Endothelial cell of umbilical vein (primary cell): ENCODE results near the gene ANKRD12. TPM values are rescaled to one million over a fixed set of nuclear protein-coding genes. Genes with fewer than 3 reads are reported as not detected.

Experiments
- BruUV-seq: library from RNA; stranded (reverse); fragments of 400-500 nt; replicated peaks from 2 replicates; lab custom pipeline; 2021; lab: Mats Ljungman, UMichigan
- CTCF ChIA-PET: fragments of 300-600, 350-600 bp; sonication (Branson Sonifier 250); formaldehyde crosslinking; loops from one replicate; lab custom pipeline; 2021; ENCODE audit warnings: antibody characterized with exemption, inconsistent platforms; lab: Charles Lee
- POLR2A ChIA-PET: fragments of 300-600, 350-600 bp; sonication (Branson Sonifier 250); formaldehyde crosslinking; loops from one replicate; lab custom pipeline; 2021; ENCODE audit warnings: antibody characterized with exemption, inconsistent platforms; lab: Charles Lee
- DNase-seq: peaks from one replicate; pipeline ENCODE4 v3.0.0-alpha.2; 2011; ENCODE audit warnings: low read depth, low spot score
- FAIRE-seq: peaks from 2 replicates; lab custom pipeline; 2011; peaks lifted over from hg19 to GRCh38; lab: Jason Lieb, UNC
- H2AFZ ChIP-seq: 2 replicates; pipeline ENCODE4 v1.6.0; 2012; ENCODE audit warnings: low read depth, low read length, control low read depth, inconsistent platforms
- H3K27ac ChIP-seq: 2 replicates; pipeline ENCODE4 v1.5.1; 2011; ENCODE audit warnings: low read depth, mild to moderate bottlenecking, control low read depth, low read length, moderate library complexity; ENCODE audit not compliant: insufficient read depth
- H3K27me3 ChIP-seq, 2 experiments: 2 replicates each; pipeline versions ENCODE4 v1.6.0 to v1.6.1; 2011; ENCODE audit warnings: low read length in 2 of 2, mixed read lengths in 1 of 2; ENCODE audit not compliant: control insufficient read depth in 2 of 2, insufficient read depth in 2 of 2
- H3K36me3 ChIP-seq, 2 experiments: 2 replicates in 1 of 2; 3 replicates in 1 of 2; pipeline ENCODE4 v1.5.1; 2011; ENCODE audit warnings: low read length in 2 of 2, mild to moderate bottlenecking in 1 of 2, moderate library complexity in 1 of 2; ENCODE audit not compliant: control insufficient read depth in 2 of 2, insufficient read depth in 2 of 2; ENCODE audit errors: extremely low read depth in 1 of 2
- H3K4me1 ChIP-seq: 3 replicates; pipeline ENCODE4 v1.5.1; 2011; ENCODE audit warnings: mild to moderate bottlenecking, low read length; ENCODE audit not compliant: control insufficient read depth, insufficient read depth; ENCODE audit errors: extremely low read depth
- H3K4me2 ChIP-seq: 2 replicates; pipeline ENCODE4 v1.6.1; 2011; ENCODE audit warnings: low read length, control low read depth, mixed read lengths; ENCODE audit not compliant: insufficient read depth
- H3K4me3 ChIP-seq, 3 experiments: fragments of 200-600 bp in 1 of 3; sonication (generic), shearing (Covaris generic) in 1 of 3; replicated peaks in 1 of 3; 2 replicates each; pipeline ENCODE4 v1.5.1; 2011 to 2016; ENCODE audit warnings: control low read depth in 3 of 3, low read length in 3 of 3, mild to moderate bottlenecking in 2 of 3, inconsistent platforms in 1 of 3, low read depth in 1 of 3, moderate library complexity in 1 of 3; ENCODE audit not compliant: insufficient read depth in 1 of 3
- H3K79me2 ChIP-seq: 2 replicates; pipeline ENCODE4 v1.6.0; 2012; ENCODE audit warnings: low read length, inconsistent platforms; ENCODE audit not compliant: control insufficient read depth, insufficient read depth
- H3K9ac ChIP-seq: replicated peaks from 2 replicates; pipeline ENCODE3; 2011; ENCODE audit warnings: low read length, control low read depth; ENCODE audit not compliant: insufficient read depth; ENCODE audit errors: extremely low read depth
- H3K9me1 ChIP-seq: replicated peaks from 3 replicates; pipeline ENCODE4 v1.6.0; 2011; ENCODE audit warnings: mild to moderate bottlenecking, low read length; ENCODE audit not compliant: control insufficient read depth, insufficient read depth; ENCODE audit errors: extremely low read depth
- H3K9me3 ChIP-seq: replicated peaks from 2 replicates; pipeline ENCODE4 v1.5.1; 2012; ENCODE audit warnings: low read length, inconsistent platforms; ENCODE audit not compliant: control insufficient read depth, insufficient read depth
- H4K20me1 ChIP-seq: replicated peaks from 2 replicates; pipeline ENCODE3; 2011; ENCODE audit warnings: mild to moderate bottlenecking, low read length; ENCODE audit not compliant: control insufficient read depth, insufficient read depth; ENCODE audit errors: extremely low read depth
- EZH2 ChIP-seq: IDR thresholded peaks from 2 replicates; pipeline ENCODE4 v1.6.1; 2012; ENCODE audit warnings: borderline replicate concordance, low read depth, mild to moderate bottlenecking, moderate library complexity, low read length, inconsistent platforms; ENCODE audit not compliant: severe bottlenecking
- FOS ChIP-seq: IDR thresholded peaks from 2 replicates; pipeline ENCODE4 v1.6.1; 2011; ENCODE audit warnings: mild to moderate bottlenecking, low read length, moderate library complexity, borderline replicate concordance; ENCODE audit not compliant: insufficient read depth
- GATA2 ChIP-seq: IDR thresholded peaks from 2 replicates; pipeline ENCODE4 v1.7.0; 2011; ENCODE audit warnings: low read depth, mild to moderate bottlenecking, moderate library complexity, mixed read lengths, low read length; ENCODE audit not compliant: insufficient read length, insufficient read depth
- JUN ChIP-seq: IDR thresholded peaks from 2 replicates; pipeline ENCODE4 v1.6.1; 2011; ENCODE audit warnings: borderline replicate concordance, low read depth; ENCODE audit not compliant: insufficient read length, insufficient read depth
- MYC ChIP-seq: IDR thresholded peaks from one replicate; pipeline ENCODE4 v1.6.1; 2011; ENCODE audit warnings: mild to moderate bottlenecking, low read depth, low read length
- POLR2A ChIP-seq: IDR thresholded peaks from 2 replicates; pipeline ENCODE4 v1.6.1; 2012; ENCODE audit warnings: low read depth, mild to moderate bottlenecking, control low read depth, low read length
- POLR2AphosphoS5 ChIP-seq: IDR thresholded peaks from 2 replicates; pipeline ENCODE4 v1.6.1; 2012; ENCODE audit warnings: low read depth, mild to moderate bottlenecking, control low read depth, low read length, moderate library complexity; ENCODE audit not compliant: insufficient read depth
- dilution Hi-C: fragments of 300-500 bp; cut with MboI; formaldehyde crosslinking; loops from one replicate; pipeline ENCODE4 v1.15.0; 2019; ENCODE audit warnings: low sequenced_read_pairs; ENCODE audit not compliant: extremely low pct_ligation_motif_present
- intact Hi-C: fragments of 100-400 bp; cut with micrococcal nuclease; formaldehyde crosslinking; loops from one replicate; pipeline ENCODE4 v1.10.0; 2022
- polyA plus RNA-seq, 4 experiments: library from polyadenylated mRNA; depleted of rRNA in 3 of 4; stranded (reverse) in 3 of 4; unstranded in 1 of 4; fragments of >200 nt; gene quantifications; 2 replicates each; pipeline versions ENCODE4 v1.2.1 to v1.2.3, GENCODE V29; 2011 to 2012; ENCODE audit warnings: missing spikeins in 1 of 4
- total RNA-seq: library from RNA; stranded (reverse); gene quantifications from 2 replicates; pipeline ENCODE4 v1.2.3, GENCODE V29; 2021
- TF ChIP-seq, protein P1 (sequence below): IDR thresholded peaks from 2 replicates; pipeline ENCODE4 v1.6.1; 2011; ENCODE audit not compliant: insufficient read depth, insufficient read length
- TF ChIP-seq, protein P2 (sequence below), 2 donors: IDR thresholded peaks; 1 replicate in 1 of 2; 2 replicates in 1 of 2; pipeline ENCODE4 v1.5.1; 2011; ENCODE audit warnings: low read length in 2 of 2, mild to moderate bottlenecking in 2 of 2, moderate library complexity in 2 of 2, control low read depth in 1 of 2, inconsistent platforms in 1 of 2, low read depth in 1 of 2; ENCODE audit not compliant: insufficient read depth in 1 of 2; ENCODE audit errors: extremely low read depth in 1 of 2

Gene ANKRD12
- total and polyA plus RNA-seq, 2 donors (not counting 3 experiments of a cell fraction or from before 2014, with no cell fraction given), result 1.5 to 25.4 TPM

DNA sequence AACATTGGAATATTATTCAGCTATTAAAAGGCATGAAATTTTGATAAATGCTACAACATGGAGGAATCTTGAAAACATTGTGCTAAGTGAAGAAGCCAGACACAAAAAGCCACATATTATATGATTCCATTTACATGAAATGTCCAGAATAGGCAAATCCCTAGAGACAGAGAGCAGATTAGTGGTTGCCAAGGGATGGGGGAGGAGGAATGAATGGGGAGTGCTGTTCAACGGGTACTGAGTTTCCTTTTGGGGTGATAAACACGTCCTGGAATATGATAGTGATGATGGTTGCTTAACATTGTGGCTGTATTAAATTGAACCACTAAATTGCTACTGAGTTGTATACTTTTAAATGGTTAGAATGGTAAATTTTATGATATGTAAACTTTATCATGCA, 189.1 kb downstream of the ANKRD12 start:
- BruUV-seq, result no TSS peak
- Histone ChIP-seq H3K36me3 (no peaks in the 10 kb centered on the region), H3K9ac (no peak overlapping the region), H3K27me3 (no peaks in the 10 kb centered on the region), H3K9me1 (no peaks in the 10 kb centered on the region), H3K4me3 (no peak overlapping the region), H3K4me2 (no peak overlapping the region), H2AFZ (no peak overlapping the region), H3K9me3 (no peaks in the 10 kb centered on the region), H3K79me2 (no peaks in the 10 kb centered on the region), H4K20me1 (no peaks in the 10 kb centered on the region), H3K27ac (no peak overlapping the region), H3K4me1 (peaks cover 20% of the 10 kb centered on the region)
- POLR2A ChIA-PET, result no interaction called here
- no peak for DNase-seq
- no peak for FAIRE-seq
- CTCF ChIA-PET, result no interaction called here
- intact Hi-C loops, result no loop called here
- dilution Hi-C loops, result no loop called here
- TF ChIP-seq GATA2, result no peak
- TF ChIP-seq MYC, result no peak
- TF ChIP-seq FOS, result no peak
- TF ChIP-seq, protein P1, sequence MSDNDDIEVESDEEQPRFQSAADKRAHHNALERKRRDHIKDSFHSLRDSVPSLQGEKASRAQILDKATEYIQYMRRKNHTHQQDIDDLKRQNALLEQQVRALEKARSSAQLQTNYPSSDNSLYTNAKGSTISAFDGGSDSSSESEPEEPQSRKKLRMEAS, result no peak
- no peak for TF ChIP-seq EZH2
- no peak for TF ChIP-seq JUN
- TF ChIP-seq POLR2AphosphoS5, result no peak
- TF ChIP-seq, protein P2, sequence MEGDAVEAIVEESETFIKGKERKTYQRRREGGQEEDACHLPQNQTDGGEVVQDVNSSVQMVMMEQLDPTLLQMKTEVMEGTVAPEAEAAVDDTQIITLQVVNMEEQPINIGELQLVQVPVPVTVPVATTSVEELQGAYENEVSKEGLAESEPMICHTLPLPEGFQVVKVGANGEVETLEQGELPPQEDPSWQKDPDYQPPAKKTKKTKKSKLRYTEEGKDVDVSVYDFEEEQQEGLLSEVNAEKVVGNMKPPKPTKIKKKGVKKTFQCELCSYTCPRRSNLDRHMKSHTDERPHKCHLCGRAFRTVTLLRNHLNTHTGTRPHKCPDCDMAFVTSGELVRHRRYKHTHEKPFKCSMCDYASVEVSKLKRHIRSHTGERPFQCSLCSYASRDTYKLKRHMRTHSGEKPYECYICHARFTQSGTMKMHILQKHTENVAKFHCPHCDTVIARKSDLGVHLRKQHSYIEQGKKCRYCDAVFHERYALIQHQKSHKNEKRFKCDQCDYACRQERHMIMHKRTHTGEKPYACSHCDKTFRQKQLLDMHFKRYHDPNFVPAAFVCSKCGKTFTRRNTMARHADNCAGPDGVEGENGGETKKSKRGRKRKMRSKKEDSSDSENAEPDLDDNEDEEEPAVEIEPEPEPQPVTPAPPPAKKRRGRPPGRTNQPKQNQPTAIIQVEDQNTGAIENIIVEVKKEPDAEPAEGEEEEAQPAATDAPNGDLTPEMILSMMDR (IDR thresholded peaks at IDR 0.05; ENCODE audit: extremely low read depth in 1 of 2, insufficient read depth in 1 of 2, low read depth in 1 of 2, low read length in 2 of 2), result no peak
- no peak for TF ChIP-seq POLR2A
